HG02852 (cell line): ENCODE results near the gene ALG8.
"Not testable (repeated sequence)": the region's sequence is repeated elsewhere in the genome, so short reads cannot be mapped to it uniquely, and the experiment has no call there.

Experiments
- ATAC-seq: cut with Tn5 transposase; IDR thresholded peaks from one replicate; pipeline ENCODE4 v1.9.1; 2021; ENCODE audit warnings: mild to moderate bottlenecking, moderate library complexity; ENCODE audit not compliant: unreplicated experiment

The ALG8 gene

DNA sequence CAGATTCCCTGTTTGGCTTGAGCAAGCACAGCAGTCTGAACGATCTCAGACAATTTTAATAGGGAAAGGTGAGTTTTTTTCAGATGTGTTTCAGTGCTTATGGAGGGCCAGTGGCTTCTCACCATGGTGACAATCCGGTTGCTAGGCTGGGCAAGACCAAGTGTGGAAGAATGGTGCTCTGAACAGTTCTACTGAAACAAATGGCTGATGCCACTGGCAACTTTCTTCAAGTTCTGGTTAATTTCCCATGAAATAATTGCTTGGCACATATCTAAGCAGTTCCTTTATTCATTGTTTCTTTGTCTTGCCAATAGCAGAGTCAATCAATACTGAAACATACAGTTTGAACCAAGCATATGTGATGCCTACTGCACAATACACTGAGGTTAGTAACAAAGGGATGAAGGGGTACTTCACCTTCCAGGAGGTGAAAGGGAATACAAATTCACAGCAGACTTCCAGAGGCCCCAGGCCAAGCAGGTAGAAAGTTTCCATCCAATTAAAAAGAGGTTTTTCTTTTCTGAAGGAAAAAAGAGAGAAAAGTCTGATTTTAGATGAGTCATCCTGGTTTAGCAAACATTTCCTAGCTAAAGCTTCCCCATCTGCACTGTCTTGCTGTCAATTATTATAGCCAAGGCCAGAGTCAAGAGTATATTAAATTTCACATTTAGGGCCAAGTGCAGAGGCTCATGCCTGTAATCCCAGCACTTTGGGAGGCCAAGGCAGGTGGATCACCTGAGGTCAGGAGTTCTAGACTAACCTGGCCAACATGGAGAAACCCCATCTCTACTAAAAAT, 38.6 kb downstream of the ALG8 start:
- ATAC-seq: no peak

DNA sequence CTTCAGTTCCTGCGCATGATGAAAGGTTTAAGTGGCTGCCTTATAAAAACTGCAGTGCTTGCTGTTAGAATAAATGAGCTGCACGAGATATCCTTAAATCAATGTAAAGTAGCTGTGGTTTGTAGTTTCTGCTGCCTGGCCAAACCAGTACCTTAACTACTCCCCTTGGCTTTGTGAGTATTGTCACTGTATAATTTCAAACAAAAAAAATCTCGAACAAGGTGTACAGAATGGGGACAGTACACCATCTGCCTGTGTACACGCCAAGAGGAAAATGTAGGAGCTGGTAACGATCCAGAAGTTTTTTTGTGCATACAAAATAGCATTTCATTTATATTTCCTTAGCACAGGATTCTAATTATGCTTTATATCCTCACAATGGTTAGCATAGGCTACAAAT, 39.2 kb downstream of the ALG8 start:
- ATAC-seq: no peak

DNA sequence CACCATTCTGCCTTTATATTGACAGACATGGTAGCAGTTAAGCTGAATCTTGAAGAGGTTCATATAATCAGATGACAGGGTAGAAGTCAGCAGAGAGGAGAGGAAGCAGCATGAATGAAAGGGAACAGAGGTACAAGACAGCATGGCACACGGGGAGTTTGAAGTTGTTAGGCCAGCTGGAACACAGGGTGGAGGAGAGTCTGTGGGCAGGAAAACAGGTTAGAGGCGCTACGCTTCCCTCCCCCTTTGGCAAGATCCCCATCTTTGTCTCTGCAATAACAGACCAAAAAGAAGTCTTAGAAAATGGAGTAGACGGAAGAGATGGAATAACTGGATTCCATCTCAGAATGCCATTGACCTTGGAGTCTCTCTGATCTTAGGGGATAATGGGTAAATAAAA, 39.8 kb downstream of the ALG8 start:
- ATAC-seq: no peak

DNA sequence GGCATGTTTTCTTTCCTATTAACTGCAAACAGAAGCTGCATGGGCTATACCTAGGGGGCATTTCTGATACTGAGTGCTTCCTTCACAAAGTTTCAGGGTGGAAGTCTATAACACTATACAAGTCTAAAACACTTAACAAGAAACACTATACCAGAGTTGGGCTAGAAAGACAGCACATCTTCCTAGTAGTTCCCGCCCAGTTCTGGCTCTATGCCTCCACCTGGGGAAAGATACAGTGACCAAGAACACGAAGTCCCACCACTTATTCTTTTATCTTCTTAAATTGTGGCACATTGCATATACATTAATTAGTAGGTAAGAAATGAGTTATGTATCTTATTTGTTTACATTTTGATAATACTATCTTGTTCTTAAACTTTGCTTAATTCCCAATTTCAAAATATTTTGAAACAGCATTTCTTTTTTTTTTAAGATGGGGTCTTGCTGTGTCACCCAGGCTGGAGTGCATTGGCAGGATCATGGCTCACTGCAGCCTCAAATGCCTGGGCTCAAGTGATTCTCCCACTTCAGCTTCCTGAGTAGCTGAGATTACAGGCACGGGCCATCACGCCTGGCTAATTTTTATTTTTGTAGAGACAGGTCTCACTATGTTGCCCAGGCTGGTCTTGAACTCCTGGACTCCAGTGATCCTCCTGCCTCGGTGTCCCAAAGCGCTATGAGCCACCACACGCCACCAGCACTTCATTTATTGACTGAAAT, 41.6 kb downstream of the ALG8 start:
- no peak for ATAC-seq

DNA sequence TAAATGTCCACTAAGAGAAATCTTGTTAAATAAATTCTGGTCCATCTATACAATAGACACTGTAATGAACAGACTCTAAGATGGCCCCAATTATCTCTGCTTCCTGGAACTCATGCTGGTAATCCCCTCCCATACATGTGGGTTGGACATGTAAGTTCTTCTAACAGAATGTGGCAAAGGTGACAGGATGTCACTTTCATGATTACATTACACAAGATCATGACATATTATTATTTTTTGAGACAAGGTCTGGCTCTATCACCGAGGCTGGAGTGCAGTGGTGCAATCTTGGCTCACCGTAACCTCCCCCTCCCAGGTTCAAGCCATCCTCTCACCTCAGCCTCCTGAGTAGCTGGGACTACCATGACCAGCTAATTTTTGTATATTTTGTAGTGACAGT, 45.2 kb downstream of the ALG8 start:
- ATAC-seq: no peak

DNA sequence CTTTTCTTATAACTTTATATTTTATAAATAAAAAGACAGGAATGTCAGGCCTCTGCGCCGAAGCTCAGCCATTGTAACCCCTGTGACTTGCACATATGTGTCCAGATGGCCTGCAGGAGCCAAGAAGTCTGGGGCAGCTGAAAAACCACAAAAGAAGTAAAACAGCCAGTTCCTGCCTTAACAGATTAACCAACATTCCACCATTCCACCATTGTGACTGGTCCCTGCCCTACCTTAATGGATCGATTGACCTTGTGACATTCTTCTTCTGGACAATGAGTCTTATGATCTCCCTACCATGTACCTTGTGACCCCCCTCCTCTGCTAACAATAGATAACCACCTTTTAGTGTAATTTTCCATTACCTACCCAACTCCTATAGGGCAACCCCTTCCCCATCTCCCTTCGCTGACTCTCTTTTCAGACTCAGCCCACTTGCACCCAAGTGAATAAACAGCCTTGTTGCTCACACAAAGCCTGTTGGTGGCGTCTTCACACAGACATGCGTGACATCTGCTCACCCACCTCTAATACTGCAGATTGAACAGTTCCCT, 52.8 kb downstream of the ALG8 start:
- ATAC-seq: not testable (repeated sequence)

DNA sequence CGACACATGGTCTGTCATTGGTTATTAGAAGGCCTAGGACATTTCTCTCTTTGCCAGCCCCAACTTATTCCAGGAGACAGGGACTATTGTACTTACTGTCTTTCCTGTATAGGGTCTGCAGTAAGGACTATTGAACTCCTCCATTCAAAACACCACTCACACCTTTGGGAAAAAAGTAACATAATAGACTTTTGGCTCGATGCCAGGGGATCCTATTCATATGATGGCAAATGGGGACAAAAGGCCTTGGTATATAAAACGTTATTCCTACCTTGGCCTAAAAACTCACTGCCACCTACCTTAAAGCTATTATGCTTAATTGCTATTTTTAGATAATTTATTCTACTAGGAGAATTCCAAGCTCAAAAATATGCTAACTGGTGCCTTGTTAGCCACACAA, 53.5 kb downstream of the ALG8 start:
- no peak for ATAC-seq

DNA sequence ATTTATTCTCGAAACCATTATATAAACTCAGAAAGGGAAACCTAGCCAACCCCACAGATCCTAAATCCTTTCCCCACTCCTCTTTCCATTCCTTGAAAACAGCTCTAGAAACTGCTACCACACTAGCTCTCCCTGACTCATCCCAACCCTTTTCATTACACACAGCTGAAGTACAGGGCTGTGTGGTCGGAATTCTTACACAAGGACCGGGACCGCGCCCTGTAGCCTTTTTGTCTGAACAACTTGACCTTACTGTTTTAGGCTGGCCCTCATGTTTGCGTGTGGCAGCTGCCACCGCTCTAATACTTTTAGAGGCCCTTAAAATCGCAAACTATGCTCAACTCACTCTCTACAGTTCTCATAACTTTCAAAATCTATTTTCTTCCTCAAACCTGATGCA, 54.9 kb downstream of the ALG8 start:
- ATAC-seq: not testable (repeated sequence)

DNA sequence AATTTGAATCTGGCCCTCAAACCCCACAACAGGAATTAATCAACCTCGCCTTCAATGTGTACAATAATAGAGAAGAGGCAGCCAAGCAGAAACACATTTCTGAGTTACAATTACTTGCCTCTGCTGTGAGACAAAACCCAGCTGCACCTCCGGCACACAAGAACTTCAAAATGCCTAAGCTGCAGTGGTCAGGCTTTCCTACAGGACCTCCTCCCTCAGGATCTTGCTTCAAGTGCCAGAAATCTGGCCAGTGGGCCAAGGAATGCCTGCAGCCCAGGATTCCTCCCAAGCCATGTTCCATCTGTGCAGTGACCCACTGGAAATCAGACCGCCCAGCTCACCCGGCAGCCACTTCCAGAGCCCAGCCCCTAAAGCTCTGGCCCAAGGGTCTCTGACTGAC, 56.4 kb downstream of the ALG8 start:
- no peak for ATAC-seq

DNA sequence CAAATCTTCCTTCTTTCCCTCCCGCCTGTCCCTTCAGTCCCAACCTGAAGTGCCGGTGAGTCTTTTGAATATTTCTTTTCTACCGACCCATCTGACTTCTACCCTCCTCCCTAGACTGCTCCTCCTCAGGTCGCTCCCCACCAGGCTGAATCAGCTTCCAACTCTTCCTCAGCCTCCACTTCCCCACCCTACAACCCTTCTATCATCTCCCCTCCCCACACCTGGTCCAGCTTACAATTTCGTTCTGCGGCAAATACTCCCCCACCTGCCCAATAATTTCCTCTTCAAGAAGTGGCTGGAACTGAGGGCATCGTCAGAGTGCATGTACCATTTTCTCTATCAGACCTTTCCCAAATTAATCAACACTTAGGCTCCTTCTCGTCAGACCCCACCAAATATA, 57.3 kb downstream of the ALG8 start:
- ATAC-seq: no peak

DNA sequence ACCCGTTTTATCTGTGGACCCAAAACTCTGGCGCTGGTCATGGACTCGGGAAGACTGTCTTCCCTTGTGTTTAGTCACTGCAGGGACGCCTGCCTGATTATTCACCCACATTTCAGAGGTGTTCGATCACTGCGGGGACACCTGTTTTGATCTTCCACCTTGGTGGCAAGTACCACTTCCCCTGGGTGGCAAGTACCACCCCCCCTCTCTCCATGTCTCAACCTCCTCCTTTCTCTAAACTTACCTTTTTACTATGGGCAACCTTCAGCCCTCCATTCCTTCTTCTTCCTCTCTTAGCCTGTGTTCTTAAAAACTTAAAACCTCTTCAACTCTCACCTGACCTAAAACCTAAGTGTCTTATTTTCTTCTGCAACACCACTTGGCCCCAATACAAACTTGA, 57.8 kb downstream of the ALG8 start:
- no peak for ATAC-seq

DNA sequence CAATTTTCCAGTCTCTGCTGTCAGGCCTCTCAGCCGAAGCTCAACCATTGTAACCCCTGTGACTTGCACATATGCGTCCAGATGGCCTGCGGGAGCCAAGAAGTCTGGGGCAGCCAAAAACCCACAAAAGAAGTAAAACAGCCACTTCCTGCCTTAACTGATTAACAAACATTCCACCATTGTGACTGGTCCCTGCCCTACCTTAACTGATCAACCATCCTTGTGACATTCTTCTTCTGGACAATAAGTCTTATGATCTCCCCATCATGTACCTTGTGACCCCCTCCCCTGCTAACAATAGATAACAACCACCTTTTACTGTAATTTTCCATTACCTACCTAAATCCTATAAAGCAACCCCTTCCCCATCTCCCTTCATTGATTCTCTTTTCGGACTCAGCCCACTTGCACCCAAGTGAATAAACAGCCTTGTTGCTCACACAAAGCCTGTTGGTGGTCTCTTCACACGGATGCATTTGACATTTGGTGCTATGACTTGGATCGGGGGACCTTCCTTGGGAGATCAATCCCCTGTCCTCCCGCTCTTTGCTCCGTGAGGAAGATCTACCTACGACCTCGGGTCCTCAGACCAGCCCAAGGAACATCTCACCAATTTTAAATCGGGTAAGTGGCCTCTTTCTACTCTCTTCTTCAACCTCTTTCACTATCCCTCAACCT, 58.5 kb downstream of the ALG8 start:
- no peak for ATAC-seq

DNA sequence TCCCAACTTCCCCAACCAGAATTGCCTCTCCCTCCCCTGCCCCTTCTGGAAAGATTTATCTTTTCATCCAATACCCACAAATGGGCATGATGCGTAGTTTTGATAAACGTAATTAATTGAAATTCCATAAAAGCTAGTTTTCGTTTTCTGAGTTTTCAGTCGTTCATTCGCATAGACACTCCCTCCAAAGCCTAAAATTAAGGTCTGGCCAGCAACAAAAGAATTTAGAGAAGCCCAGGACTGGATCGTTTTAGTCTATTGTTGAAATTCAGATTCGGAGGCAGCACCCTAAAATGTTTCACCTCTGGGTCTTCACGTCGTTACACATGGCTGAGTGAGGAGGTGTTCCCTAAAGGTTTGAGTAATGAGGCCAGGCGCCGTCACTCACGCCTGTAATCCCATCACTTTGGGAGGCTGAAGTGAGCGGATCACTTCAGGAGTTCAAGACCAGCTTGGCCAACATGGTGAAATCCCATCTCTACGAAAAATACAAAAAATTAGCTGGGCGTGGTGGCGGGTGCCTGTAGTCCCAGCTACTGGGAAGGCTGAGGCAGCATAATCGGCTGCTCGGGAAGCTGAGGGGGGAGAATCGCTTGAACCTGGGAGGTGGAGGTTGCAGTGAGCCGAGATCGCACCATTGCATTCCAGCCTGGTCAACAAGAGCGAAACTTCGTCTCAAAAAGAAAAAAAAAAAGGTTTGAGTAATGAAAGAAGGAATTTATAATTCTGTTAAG, 59.2 kb downstream of the ALG8 start:
- peak; percentile 1 for ATAC-seq

DNA sequence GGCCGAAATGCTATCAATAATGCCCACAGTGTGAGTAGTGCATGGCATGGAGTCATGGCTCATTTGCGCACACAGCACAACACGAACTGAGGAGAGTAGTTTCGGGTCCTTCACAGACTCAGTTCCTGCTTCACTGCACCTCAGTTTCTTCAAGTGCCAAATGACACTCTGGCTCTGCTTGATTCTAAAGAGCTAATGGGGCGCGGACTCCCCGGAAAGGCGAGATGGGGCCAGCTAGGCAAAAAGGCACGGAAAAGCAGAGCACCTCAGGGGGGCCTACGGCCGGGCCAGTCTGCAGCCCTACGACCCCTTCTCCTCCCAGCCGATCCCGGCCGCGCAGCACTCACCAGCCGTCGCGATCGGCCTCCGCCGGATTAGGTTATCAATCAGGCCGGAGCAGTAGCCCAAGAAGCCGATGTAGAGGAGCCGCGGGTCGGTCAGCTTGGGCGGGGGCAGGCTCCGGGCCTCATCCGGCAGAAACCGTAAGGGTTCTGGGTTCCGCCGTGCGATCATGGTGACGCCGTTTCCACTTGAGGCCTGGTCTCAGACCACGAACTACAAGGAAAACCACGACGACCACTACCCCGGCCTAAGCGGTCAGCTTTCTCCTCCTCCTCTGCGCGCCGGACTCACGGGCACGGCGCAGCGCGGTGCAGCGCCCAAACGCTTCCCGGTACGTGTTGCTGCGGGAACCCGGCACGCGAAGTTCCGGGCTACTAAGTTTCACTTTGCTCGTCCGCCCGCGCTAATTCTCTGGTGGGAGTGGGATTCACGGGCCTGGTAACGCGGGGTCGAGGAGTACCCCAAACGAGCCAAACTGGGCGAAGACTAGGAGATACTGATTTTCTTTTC, 60.0 kb downstream of the ALG8 start, which contains the start of gene NDUFC2:
Gene NDUFC2 (minus strand): TSS at position 631 of the 852 bp plus-strand sequence. CDS start 118 bp downstream, at position 513.
- ATAC-seq: peak; percentile 81

DNA sequence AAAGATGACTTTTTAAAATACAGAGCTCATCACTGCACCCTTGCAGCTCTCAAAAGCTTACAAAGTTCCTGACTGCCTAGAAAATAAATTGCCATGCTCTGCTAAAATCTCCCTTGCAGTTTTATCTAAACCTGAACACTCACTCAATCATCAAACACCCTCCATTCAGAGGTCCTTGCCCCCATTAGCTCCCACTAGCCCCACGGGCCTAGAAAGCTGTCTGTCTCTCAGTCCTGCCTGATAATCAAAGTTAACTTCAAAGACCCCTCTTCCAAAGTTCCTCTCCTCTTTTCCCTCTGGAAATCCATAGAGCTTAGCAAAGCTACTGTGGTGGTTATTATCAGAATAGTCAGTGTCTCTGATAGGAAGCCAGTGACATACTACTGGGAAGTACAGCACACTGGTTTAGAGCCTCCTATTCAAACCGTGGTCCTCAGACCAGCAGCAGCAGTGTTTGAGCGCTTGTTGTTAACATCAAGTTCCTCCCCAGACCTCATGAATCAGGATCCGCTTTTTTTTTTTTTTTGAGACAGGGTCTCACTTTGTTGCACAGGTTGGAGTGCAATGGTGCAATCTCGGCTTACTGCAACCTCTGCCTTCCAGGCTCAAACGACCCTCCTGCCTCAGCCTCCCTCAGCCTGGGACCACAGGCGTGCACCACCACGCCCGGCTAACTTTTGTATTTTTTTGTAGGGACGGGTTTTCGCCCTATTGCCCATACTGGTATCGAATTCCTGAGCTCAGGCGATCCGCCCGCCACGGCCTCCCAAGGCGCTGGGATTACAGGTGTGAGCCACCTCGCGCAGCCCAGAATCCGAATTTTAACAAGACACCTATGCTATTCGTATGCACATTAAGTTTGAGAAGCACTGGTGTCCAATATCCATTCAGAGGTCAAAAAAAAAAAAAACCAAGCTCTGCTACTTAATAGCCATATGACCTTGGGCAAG, 60.9 kb downstream of the ALG8 start:
- no peak for ATAC-seq

DNA sequence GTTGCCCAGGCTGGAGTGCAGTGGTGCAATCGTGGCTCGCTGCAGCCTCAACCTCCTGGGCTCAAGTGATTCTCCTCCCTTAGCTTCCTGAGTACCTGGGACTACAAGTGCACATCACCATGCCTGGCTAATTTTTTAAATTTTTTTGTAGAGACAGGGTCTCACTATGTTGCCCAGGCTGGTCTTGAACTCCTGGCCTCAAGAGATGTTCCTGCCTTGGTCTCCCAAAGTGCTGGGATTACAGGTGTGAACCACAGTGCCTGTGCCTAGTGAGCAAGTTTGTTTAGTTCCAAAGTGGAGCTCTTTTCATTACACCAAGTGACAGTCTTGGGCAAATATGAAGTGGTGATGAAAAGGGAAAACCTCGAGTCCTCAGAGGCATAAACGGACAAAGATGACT, 61.8 kb downstream of the ALG8 start:
- ATAC-seq: not testable (repeated sequence)

DNA sequence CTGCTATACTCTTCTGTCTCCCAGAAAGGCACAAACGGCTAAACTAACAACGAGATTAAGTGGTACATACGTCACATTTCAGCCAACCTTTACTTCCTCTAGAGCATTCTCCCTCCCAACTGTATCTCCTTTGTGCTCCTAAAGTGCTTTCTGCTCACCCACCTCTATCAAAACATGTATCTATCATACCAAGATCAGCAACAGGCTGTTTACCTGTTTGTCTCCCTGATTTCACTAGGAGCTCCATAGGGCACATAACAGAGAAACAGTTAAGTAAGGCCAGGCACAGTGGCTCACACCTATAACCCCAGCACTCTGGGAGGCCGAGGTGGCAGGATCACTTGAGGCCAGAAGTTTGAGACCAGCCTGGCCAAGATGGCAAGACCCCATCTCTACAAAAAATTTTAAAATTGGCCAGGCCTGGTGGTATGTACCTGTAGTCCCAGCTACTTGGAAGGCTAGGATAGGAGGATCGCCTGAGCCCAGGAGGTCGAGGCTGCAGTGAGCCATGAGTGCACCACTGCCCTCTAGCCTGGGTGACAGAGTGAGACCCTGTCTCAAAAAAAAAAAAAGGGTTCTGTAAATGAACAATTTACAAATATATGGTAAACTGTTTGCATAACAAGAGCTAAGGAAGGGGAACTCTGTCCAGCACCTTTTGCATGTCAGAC, 62.6 kb downstream of the ALG8 start:
- ATAC-seq: no peak

DNA sequence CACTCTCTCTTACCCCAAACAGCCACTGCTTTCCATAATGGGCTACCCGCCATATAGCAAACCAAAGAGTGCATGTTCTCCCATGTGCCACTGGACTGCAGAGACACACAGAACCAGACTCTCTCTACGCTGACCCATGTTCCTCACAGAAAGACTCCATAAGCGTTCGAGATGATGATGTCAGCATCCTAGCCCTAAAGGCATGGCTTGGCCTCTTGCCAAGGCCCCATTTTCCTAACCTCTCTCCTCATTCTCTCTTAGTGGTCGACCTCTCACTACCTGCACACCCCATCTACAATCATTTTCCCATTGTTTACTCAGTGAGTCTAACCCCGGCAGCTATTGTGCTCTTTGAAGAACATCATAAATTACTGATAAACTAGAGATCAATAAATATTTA, 64.7 kb downstream of the ALG8 start:
- ATAC-seq: no peak
